ENCODE measurements around the gene VSTM2L. TPM values are rescaled to one million over a fixed set of nuclear protein-coding genes. Genes with fewer than 3 reads are reported as not detected.

VSTM2L gene
- total and polyA plus RNA-seq, 2 of the 13 experiments (the other 11 are each of a cell fraction or from before 2014, with no cell fraction given) = not detected

- TF ChIP-seq, protein P1, sequence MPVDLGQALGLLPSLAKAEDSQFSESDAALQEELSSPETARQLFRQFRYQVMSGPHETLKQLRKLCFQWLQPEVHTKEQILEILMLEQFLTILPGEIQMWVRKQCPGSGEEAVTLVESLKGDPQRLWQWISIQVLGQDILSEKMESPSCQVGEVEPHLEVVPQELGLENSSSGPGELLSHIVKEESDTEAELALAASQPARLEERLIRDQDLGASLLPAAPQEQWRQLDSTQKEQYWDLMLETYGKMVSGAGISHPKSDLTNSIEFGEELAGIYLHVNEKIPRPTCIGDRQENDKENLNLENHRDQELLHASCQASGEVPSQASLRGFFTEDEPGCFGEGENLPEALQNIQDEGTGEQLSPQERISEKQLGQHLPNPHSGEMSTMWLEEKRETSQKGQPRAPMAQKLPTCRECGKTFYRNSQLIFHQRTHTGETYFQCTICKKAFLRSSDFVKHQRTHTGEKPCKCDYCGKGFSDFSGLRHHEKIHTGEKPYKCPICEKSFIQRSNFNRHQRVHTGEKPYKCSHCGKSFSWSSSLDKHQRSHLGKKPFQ (CRISPR knock-in tag; IDR thresholded peaks at IDR 0.05; ENCODE audit: insufficient replicate concordance) = no peak
- no peak; the same call in 1 of the 2 replicates for TF ChIP-seq ZNF138 (CRISPR knock-in tag; IDR thresholded peaks at IDR 0.05; ENCODE audit: low read depth)
- no peak for TF ChIP-seq TBP (CRISPR knock-in tag; IDR thresholded peaks at IDR 0.05)
- TF ChIP-seq ZNF629 (CRISPR knock-in tag; conservative IDR thresholded peaks at IDR 0.05) = 0 out of 2 replicates have a peak, but pooled peaks have one; percentile 4
- TF ChIP-seq ZMYM4 (CRISPR knock-in tag; IDR thresholded peaks at IDR 0.05) = peak; percentile 52; the same call in 1 of the 2 replicates
- TF ChIP-seq, protein P2, sequence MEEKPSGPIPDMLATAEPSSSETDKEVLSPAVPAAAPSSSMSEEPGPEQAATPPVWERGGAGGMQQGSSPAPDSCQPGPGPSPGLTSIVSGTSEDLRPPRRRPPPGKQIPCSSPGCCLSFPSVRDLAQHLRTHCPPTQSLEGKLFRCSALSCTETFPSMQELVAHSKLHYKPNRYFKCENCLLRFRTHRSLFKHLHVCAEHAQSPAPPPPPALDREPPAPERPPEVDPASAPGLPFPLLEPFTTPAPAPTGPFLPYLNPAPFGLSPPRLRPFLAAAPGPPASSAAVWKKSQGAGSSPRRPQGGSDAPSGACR (CRISPR knock-in tag; IDR thresholded peaks at IDR 0.05) = 0 out of 2 replicates have a peak, but pooled peaks have one; percentile 62
- TF ChIP-seq MAFG (CRISPR knock-in tag; IDR thresholded peaks at IDR 0.05) = no peak
- no peak for TF ChIP-seq ZNF503 (CRISPR knock-in tag; IDR thresholded peaks at IDR 0.05)
- no peak for TF ChIP-seq FOXA1 (IDR thresholded peaks at IDR 0.05)
- peak; percentile 63; the same call in 1 of the 2 replicates for TF ChIP-seq FOXA1 (CRISPR knock-in tag; IDR thresholded peaks at IDR 0.05)
- no peak for TF ChIP-seq CBX1 (IDR thresholded peaks at IDR 0.05; ENCODE audit: low read depth)
- TF ChIP-seq SOX13 (IDR thresholded peaks at IDR 0.05) = no peak
- TF ChIP-seq SOX13 (CRISPR knock-in tag; conservative IDR thresholded peaks at IDR 0.05 in 1 of 2, IDR thresholded peaks at IDR 0.05 in 1 of 2) = peak in 1 of 2 experiments; percentile 49; a peak in 1 of 4 replicates
- TF ChIP-seq AHDC1 (CRISPR knock-in tag; IDR thresholded peaks at IDR 0.05; ENCODE audit: borderline replicate concordance) = no peak
These were observed 84.1 kb downstream of the VSTM2L start (continued) for GRCh38 chr20:37986873-37987601.

Measured in HepG2 (cell line).